Measurements from ENCODE around the gene CNOT4. TPM values are rescaled to one million over a fixed set of nuclear protein-coding genes. Genes with fewer than 3 reads are reported as not detected.
A peak's percentile ranks its signal among the peaks of the same experiment; 100 is the strongest.

The CNOT4 gene
- total RNA-seq, 2 donors from 2014 or later: 34.0 to 34.5 TPM

DNA sequence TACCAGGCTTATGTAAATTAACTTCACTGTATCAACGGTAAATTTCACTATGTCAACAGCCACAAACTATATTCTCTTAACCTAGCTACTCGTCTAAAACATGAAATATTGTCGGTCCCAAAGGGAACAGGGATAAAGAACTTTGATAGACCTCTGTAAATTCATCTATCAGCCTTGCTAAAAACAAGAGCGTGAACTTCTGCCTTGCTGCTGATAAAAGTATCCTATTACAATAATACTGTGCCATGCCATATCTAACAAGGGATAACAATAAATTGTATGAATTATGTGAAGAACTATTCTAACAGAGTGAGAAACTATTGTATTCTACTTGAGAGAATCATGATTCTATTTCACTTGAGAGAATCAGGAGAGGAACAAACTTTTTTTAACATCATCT is 117.2 kb downstream of the CNOT4 start:
- DNase-seq: no peak
- ATAC-seq: no peak
- H3K27ac Mint-ChIP-seq: no peak overlapping the region
- peaks cover 9% of the 10 kb centered on the region for H3K36me3 Mint-ChIP-seq (ENCODE audit: low read depth)
- no peak overlapping the region for H3K4me3 Mint-ChIP-seq
- H3K4me1 Mint-ChIP-seq: peaks cover 12% of the 10 kb centered on the region
- H3K27me3 Mint-ChIP-seq: no peaks in the 10 kb centered on the region
- no peaks in the 10 kb centered on the region for H3K9me3 ChIP-seq (ENCODE audit: control insufficient read depth, low read length, poor library complexity, severe bottlenecking)

DNA sequence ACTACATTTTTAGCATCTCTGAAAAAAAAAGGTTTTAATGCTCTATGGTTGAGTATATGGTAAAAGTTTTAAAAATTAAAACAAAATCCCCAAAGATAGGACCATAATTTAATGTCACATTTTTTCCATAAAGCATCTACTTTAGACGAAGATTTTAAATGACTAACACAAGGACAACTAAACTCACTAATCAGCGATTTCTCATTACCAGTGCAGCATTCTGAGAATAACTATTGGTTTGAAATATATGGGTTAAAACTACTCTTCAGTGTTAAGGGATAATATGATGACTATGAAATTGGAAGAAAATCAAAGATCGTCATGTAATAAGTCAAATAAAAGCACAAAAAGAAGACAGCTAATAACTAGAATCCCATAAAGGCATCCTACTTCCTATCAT is 118.4 kb downstream of the CNOT4 start:
- H3K9me3 ChIP-seq (ENCODE audit: control insufficient read depth, low read length, poor library complexity, severe bottlenecking): no peaks in the 10 kb centered on the region
- H3K27ac Mint-ChIP-seq: peak overlapping the region; percentile 53
- no peaks in the 10 kb centered on the region for H3K27me3 Mint-ChIP-seq
- peaks cover 9% of the 10 kb centered on the region for H3K36me3 Mint-ChIP-seq (ENCODE audit: low read depth)
- DNase-seq: no peak
- no peak overlapping the region for H3K4me3 Mint-ChIP-seq
- no peak for ATAC-seq
- peaks cover 12% of the 10 kb centered on the region for H3K4me1 Mint-ChIP-seq

DNA sequence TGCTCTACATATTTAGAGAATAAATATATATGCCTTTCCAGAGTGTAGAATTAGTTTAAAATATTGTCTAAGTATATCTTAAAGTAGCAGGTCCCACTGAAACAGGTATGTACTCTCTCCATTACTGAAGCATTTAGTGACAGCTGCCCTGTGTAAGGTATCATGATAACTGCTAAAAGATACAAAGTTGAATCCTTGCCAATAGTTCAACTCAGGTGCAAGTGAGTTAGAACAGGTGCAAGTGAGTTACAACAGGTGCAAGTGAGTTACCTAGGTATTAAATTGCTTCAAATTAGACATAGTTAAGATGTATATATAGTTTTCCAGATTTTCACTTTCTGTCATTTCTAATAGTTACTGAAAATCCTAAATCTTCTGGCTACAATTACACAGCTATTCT is 119.1 kb downstream of the CNOT4 start:
- Mint-ChIP-seq H3K36me3 (ENCODE audit: low read depth) (peaks cover 9% of the 10 kb centered on the region), H3K27me3 (no peaks in the 10 kb centered on the region), H3K4me1 (peaks cover 12% of the 10 kb centered on the region), H3K4me3 (no peak overlapping the region), H3K27ac (no peak overlapping the region)
- DNase-seq (no peak), ATAC-seq (no peak)
- H3K9me3 ChIP-seq (ENCODE audit: control insufficient read depth, low read length, poor library complexity, severe bottlenecking): no peaks in the 10 kb centered on the region

DNA sequence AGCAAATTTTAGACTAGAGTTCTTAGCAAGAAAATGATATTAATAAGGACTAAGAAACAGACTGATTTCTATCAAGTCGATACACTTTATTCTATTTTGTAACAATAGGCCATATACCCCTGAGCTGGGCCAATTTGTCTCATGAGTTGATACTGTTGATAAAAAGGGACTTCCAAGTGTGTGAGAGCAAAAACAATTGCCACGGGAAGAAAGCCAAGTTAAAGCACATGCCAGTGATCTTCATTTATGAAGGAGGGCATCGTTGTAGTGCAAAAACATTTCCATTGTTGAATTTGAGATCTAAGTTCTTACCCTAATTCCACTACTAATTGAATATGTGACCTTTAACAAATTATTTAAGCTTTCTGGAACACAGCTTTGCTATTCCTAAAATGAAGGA is 119.9 kb downstream of the CNOT4 start:
- Mint-ChIP-seq H3K36me3 (ENCODE audit: low read depth) (peaks cover 5% of the 10 kb centered on the region), H3K4me1 (peaks cover 12% of the 10 kb centered on the region), H3K27me3 (no peaks in the 10 kb centered on the region), H3K27ac (no peak overlapping the region), H3K4me3 (no peak overlapping the region)
- no peak for ATAC-seq
- DNase-seq: no peak
- no peaks in the 10 kb centered on the region for H3K9me3 ChIP-seq (ENCODE audit: control insufficient read depth, low read length, poor library complexity, severe bottlenecking)

DNA sequence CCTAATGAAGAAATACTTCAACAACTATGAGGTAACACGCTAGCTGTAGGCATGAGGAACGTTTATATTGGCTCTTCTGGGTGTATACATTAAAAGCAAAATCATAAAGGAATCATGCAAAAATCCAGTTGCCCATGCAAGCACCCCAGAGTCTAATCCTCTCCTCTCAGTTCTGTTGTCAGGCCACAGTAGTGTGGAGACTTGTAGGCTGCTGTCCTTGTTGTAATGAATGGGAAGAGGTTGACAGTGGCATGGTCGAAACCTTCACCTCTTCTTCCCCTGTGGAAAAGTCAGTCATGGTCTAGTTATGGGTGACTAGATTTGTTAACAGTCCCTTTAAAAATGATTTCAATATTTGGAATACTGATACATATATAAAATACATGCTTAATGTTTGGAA is 121.3 kb downstream of the CNOT4 start:
- Mint-ChIP-seq H3K27me3 (no peaks in the 10 kb centered on the region), H3K36me3 (ENCODE audit: low read depth) (no peaks in the 10 kb centered on the region), H3K27ac (no peak overlapping the region), H3K4me3 (no peak overlapping the region), H3K4me1 (peaks cover 12% of the 10 kb centered on the region)
- H3K9me3 ChIP-seq (ENCODE audit: control insufficient read depth, low read length, poor library complexity, severe bottlenecking): no peaks in the 10 kb centered on the region
- DNase-seq (no peak), ATAC-seq (no peak)

DNA sequence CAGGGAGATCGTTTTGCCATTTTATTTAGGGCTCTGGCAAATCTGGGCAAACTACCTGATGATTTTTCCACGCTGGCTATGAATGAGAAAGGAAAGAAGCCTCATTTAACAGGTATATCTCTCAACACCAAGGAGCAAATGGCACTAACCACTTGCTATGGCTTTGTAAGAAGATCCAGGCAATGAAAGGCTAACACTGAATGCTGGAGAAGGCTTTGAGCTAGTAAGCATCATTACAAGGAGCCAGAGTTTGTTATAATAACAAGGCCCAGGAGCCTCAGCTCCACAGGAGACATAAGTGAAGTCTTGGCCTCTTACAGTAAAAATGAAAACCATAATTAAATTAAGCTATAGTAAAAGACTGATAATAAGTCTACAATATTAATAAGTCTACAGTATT is 123.1 kb downstream of the CNOT4 start:
- DNase-seq: no peak
- Mint-ChIP-seq H3K27me3 (no peaks in the 10 kb centered on the region), H3K4me3 (no peak overlapping the region), H3K36me3 (ENCODE audit: low read depth) (no peaks in the 10 kb centered on the region), H3K27ac (no peak overlapping the region), H3K4me1 (peaks cover 5% of the 10 kb centered on the region)
- ATAC-seq: no peak
- H3K9me3 ChIP-seq (ENCODE audit: control insufficient read depth, low read length, poor library complexity, severe bottlenecking): no peaks in the 10 kb centered on the region

DNA sequence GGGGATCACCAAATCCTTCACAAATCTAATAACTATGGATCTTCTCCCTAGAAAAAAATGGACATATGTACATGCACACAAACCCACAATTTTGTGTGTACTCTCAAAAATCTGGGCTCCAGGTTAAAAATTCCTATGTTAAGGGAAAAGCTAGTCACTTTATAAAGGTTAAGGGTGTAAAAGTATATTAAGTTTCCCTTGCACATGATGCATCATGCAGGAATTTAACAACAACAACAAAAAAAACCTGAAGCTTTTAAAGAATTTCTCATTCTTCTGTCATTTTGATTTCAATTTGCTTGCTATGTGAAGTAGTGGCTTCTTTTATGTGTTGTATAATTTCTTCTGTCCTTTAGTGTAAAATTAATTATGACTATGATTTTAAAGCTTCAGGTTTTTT is 123.7 kb downstream of the CNOT4 start:
- no peak for ATAC-seq
- no peak for DNase-seq
- no peaks in the 10 kb centered on the region for H3K27me3 Mint-ChIP-seq

DNA sequence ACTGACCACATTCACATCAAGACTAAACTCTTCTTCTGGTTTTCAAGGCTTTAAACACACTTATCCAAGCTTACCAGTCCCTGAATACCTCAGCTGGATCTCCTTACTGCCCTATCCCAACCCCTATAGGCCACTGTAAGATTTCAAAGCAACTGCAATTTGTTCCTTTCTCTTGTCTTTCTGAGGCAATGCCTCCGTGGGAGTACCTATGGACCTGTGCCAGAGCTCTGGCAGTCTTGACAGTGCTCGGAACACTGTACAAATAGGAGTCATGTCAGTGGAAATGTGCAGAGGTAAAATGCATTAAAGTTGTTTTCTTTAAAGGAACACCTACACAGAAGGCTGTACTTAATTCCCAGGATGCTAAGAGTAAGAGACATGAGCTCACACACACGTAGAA is 124.7 kb downstream of the CNOT4 start:
- no peaks in the 10 kb centered on the region for H3K9me3 ChIP-seq (ENCODE audit: control insufficient read depth, low read length, poor library complexity, severe bottlenecking)
- H3K27ac Mint-ChIP-seq: no peak overlapping the region
- no peak for ATAC-seq
- H3K27me3 Mint-ChIP-seq: no peaks in the 10 kb centered on the region
- H3K4me1 Mint-ChIP-seq: no peaks in the 10 kb centered on the region
- H3K4me3 Mint-ChIP-seq: no peak overlapping the region
- DNase-seq: no peak
- no peaks in the 10 kb centered on the region for H3K36me3 Mint-ChIP-seq (ENCODE audit: low read depth)

More for the DNA sequence above, 123.7 kb downstream of the CNOT4 start:
- H3K27ac Mint-ChIP-seq: no peak overlapping the region
- no peaks in the 10 kb centered on the region for H3K9me3 ChIP-seq (ENCODE audit: control insufficient read depth, low read length, poor library complexity, severe bottlenecking)
- H3K4me3 Mint-ChIP-seq: no peak overlapping the region
- H3K36me3 Mint-ChIP-seq (ENCODE audit: low read depth): no peaks in the 10 kb centered on the region
- H3K4me1 Mint-ChIP-seq: no peaks in the 10 kb centered on the region

DNA sequence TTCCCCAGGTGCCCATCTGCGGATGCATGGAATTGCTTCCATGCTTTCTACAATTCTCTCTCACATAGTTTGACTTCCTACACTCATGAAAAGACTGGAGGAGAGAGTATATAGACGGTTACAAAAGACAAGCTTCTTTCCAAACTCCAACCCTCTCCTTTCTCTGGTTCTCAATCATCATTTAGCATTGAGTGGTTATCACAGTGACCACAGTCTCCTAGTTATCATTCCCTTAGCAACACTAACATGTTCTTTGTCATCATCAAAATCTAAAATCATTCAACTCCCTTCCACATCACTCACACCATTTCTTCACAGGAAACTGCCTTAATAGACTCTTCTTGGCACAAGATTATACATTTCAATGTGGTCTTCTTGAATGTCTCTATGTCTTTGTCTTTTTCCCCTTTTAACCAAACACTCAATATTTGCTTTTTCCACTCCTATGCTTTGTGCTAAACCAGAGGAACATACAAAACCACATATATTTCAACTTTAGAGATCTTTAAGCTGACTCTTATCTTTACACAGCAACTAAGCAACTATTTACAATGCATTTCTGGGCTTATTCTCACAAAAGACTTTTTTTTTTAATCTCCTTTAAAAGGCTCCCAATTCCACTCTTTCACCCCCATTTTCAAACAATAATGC is 126.3 kb downstream of the CNOT4 start:
- ATAC-seq: no peak
- no peak for DNase-seq
- no peak overlapping the region for H3K27ac Mint-ChIP-seq
- no peaks in the 10 kb centered on the region for H3K9me3 ChIP-seq (ENCODE audit: control insufficient read depth, low read length, poor library complexity, severe bottlenecking)
- H3K4me1 Mint-ChIP-seq: no peaks in the 10 kb centered on the region
- no peak overlapping the region for H3K4me3 Mint-ChIP-seq
- H3K36me3 Mint-ChIP-seq (ENCODE audit: low read depth): no peaks in the 10 kb centered on the region
- no peaks in the 10 kb centered on the region for H3K27me3 Mint-ChIP-seq

DNA sequence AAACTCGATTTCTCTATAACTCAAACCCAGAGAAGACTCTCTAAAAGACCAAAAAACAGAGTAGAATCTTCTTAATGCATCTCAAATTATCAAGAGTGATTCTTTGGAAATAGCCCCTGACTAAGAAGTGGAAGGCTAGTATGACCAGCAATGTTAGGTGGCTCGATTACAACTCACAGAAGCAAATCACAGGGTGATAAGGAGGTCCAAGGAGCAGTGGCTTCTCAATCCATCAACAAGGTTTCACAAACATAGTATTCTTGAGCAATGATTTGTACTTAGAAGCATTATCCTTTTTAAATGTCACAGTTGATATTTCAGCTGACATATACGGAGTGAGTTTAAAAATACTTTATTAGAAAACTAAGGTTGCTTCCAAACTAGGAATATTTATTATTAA is 127.7 kb downstream of the CNOT4 start:
- DNase-seq: no peak
- Mint-ChIP-seq H3K27me3 (no peaks in the 10 kb centered on the region), H3K36me3 (ENCODE audit: low read depth) (no peaks in the 10 kb centered on the region), H3K4me3 (no peak overlapping the region), H3K4me1 (no peaks in the 10 kb centered on the region), H3K27ac (no peak overlapping the region)
- no peak for ATAC-seq
- H3K9me3 ChIP-seq (ENCODE audit: control insufficient read depth, low read length, poor library complexity, severe bottlenecking): no peaks in the 10 kb centered on the region

DNA sequence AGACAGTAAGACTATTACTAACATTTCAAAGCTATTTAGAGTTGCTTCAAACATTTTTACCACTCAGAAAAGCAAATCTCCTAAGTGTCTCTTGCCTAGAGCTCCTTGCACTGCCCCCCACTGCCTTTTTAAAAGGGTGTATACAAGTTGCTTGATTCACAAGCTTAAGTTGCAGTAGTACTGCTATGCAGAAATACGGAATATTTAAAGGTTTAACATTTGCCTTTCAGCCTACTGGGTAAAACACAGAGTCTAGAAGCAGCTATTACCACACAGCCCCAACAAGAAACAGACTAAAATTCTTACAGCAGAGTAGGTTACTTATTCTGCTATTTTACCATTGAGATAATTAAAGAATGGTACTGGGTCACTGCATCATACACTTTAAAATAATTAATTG is 128.5 kb downstream of the CNOT4 start:
- H3K27ac Mint-ChIP-seq: no peak overlapping the region
- DNase-seq: no peak
- H3K4me3 Mint-ChIP-seq: no peak overlapping the region
- ATAC-seq: no peak
- no peaks in the 10 kb centered on the region for H3K36me3 Mint-ChIP-seq (ENCODE audit: low read depth)
- H3K27me3 Mint-ChIP-seq: no peaks in the 10 kb centered on the region
- no peaks in the 10 kb centered on the region for H3K4me1 Mint-ChIP-seq
- H3K9me3 ChIP-seq (ENCODE audit: control insufficient read depth, low read length, poor library complexity, severe bottlenecking): no peaks in the 10 kb centered on the region

DNA sequence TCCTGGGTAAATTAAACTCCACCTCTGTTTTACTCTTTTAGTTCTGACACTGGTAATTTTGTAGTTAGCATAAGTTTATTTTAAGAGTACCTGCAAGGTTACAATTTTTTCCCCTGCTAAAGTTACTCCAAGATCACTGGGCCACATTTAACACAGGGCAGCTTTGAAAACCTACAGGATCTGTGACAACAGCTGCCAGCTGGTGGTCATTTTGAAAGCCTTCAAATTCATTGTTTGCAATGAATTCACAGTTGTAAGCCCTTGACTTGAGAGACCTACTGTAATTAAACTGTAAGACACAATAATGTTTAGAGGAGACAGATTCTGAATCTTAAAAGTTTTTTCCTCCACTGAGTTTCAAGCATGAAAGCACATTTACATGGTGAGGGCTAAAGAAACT is 129.6 kb downstream of the CNOT4 start:
- no peaks in the 10 kb centered on the region for H3K9me3 ChIP-seq (ENCODE audit: control insufficient read depth, low read length, poor library complexity, severe bottlenecking)
- Mint-ChIP-seq H3K4me1 (no peaks in the 10 kb centered on the region), H3K27me3 (no peaks in the 10 kb centered on the region), H3K36me3 (ENCODE audit: low read depth) (no peaks in the 10 kb centered on the region), H3K27ac (no peak overlapping the region), H3K4me3 (no peak overlapping the region)
- ATAC-seq (no peak), DNase-seq (no peak)

DNA sequence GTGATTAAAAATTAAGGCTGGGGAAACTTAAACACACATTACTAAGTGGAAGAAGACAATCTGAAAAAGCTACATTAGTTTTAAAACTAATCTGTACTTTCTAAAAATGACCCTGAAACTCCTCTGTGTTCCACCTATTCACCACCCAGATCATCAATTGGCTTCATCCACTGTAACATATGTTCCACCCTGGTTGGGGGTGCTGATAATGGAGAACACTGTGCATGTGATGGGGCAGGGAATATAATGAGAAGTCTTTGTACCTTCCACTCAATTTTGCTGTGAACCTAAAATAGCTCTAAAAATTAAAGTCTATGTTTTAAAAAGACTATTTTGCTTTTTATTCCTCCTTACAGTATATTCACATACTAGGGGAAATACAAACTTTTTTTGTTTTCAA is 132.7 kb downstream of the CNOT4 start:
- no peak for DNase-seq
- Mint-ChIP-seq H3K36me3 (ENCODE audit: low read depth) (no peaks in the 10 kb centered on the region), H3K4me3 (no peak overlapping the region), H3K4me1 (peaks cover 2% of the 10 kb centered on the region), H3K27ac (no peak overlapping the region), H3K27me3 (no peaks in the 10 kb centered on the region)
- no peak for ATAC-seq
- no peaks in the 10 kb centered on the region for H3K9me3 ChIP-seq (ENCODE audit: control insufficient read depth, low read length, poor library complexity, severe bottlenecking)

DNA sequence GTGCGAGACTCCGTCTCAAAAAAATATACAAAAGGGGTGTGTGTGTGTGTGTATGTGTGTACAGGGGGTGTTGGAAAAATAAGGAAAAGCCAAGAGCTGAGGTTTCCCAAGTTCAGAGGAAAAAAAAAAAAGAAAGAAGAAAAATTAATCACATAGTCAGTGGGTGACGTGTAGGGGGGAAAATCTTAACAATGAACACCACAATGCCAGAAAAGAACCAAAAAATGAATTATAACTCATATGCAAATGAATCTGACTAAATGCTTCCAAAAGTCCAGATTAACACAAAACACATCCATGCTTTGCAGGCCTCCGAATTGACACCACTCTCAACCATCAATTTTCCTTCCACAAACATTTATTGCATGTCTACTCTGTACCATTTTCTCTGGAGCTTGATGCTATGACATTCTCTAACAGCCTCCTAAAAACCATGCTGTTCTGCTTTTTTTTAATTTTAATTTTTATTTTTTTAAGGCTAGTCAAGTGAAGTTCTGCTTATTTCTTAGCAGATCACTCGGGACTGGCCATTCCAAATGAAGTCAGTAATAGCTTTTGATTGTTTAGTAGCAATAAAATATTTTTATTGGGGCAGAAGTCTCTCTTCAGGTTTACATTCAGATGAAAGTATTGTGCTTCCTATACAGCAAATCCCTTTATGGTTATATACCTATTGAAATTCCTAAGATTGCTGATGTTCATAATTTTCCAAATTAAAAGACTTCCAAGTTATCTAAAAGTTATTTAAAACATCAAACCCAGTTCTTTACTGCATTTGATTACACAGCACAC is 133.8 kb downstream of the CNOT4 start:
- DNase-seq: no peak
- no peaks in the 10 kb centered on the region for H3K9me3 ChIP-seq (ENCODE audit: control insufficient read depth, low read length, poor library complexity, severe bottlenecking)
- Mint-ChIP-seq H3K4me3 (no peak overlapping the region), H3K36me3 (ENCODE audit: low read depth) (no peaks in the 10 kb centered on the region), H3K27ac (peak overlapping the region; percentile 70), H3K4me1 (peaks cover 4% of the 10 kb centered on the region), H3K27me3 (no peaks in the 10 kb centered on the region)
- ATAC-seq: no peak
